GM18909 (cell line): ENCODE measurements around the gene ABCA4.

ENCODE experiments used
- ATAC-seq: cut with Tn5 transposase; IDR thresholded peaks from one replicate; pipeline ENCODE4 v1.9.1; 2021; ENCODE audit warnings: mild to moderate bottlenecking; ENCODE audit not compliant: unreplicated experiment, poor library complexity

The ABCA4 gene

DNA sequence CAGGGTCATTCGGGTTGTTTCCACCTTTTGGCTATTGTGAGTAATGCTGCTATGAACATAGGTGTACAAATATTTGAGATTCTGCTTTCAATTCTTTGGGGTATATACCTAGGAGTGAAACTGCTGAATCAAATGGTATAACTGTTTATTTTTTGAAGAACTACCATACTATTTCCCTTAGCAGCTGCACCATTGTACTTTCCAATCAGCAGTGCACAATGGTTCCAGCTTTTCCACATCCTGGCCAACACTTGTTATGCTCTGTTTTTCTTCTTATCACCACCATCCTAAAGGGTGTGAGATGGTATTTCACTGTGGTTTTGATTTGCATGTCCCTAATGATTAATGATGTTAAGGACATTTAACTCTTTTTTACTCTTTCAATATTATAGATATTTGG lies 3.6 kb upstream of the ABCA4 start:
- no peak for ATAC-seq

DNA sequence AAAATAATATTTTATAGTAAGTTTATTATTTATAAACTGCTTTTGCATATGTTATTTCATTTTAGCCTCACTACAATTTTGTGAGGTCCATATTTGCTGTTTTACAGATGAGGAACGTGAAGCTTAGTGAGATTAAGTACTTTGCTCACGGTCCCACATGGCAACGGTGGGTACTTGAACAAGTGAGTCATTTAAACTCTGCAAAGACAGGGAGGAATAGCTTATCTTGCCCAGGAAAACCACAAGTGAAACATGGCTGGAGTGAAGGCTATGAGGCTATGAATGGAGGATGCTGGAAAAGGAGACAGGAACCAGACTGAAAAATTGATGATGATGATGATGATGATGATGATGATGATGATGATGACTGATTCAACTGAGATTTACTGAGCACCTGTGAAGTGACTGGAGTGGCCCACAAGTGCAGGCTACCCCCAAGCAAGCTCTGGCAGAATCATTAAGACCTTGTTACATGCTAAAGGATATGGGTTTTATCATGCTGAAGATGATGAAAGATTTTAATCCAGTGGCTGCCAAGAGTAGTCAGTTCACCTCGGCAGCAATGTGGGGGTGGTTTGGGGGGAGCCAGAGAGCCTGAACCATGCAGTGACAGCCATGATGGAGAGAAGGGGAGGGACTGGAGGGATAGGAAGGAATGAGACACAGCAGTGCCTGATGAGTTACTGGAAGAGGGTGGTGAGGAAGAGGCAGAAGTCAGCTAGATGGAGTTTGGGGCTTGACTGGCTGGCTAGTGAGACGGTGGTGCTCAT lies 1.4 kb upstream of the ABCA4 start:
- ATAC-seq = no peak

DNA sequence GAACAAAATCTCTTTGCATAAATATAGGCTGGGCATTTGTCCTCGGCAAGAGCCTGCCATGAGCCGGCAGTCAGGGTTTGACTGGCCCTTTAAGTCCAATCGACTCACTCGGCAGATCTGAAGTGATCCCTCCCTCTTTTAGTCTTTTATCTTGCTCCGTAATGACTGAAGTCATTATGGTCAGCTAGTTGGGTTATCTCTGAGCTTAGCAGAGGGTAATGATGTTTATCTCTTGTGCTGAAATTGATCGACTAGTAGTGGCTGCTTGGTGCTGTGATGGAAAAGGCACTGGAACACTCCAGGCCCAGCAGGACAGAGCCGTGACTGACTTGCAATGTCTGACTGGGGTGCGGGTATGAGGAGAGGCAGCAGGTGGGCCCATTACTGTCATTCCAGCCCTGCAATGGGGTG lies 468 bp upstream of the ABCA4 start:
- no peak for ATAC-seq

DNA sequence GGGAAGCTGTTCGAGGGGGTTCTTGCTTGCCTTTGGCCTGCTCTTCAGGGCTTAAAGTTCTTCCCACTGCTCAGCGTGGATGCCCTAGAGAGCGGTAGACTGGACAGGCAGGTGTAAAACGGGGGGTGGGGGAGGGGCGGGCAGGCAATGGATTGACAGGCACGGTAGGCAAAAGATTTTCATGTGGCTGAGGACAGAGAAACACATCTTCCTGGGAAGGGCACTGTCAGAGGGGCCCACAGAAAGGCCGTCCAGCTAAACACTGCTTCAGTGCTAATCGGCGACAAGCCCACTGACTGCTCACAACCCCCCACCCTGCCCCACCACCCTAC lies 412 bp downstream of the ABCA4 start:
- no peak for ATAC-seq

DNA sequence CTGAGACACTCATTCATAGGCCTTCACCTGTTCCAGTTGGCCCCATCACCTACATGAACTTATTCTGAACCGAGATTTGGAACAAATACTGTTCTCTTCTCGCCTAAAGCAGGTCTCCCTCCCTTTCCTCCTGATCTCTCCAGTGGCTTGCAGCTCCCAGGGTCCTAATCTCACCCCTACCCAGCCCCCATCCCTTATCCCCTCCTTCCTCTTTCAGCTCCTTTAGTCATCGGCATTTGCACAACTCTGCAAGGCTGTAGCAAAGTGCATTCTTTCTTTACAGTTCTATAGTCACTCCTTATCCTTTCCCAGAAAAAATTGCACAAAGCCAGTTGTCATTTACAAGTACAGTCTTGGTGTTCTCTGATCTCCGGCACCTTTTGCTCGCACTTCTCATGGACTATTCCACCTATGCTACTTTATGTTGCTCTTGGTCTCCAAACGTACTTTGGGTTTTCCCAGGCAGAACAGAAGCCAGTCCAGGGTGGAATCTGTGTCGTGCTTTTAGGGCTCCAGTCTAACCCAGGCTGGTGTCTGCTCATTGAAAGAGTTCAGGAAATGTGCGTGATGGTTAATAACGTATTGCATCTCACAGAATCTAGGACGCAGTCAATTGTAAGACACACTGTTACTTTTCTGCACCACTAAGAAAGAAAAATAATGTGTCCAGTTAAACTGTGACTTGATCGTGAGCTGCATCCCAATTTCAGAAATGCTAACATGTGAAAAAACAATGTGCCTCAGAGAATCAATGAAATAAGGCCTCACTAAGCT lies 965 bp downstream of the ABCA4 start:
- no peak for ATAC-seq

DNA sequence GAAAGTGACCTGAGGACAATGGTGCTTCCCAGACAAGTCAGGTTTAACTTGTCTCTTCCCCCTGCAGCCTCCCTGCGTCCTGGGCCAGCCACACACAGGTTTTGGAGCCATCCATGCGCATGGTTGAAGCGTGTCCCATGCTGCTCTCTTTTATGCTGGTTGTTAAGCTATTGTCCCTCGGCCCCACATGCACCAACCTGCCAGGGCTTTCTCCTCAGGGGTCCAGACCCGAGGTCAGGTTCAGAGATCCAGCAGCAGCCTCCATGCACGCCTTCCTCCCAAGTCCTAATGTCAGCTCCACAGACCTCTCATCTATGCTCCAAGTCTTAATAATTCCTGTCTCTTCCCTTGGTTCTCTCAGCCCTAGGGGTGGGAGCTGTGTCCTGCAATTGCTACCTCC lies 1.6 kb downstream of the ABCA4 start:
- no peak for ATAC-seq

DNA sequence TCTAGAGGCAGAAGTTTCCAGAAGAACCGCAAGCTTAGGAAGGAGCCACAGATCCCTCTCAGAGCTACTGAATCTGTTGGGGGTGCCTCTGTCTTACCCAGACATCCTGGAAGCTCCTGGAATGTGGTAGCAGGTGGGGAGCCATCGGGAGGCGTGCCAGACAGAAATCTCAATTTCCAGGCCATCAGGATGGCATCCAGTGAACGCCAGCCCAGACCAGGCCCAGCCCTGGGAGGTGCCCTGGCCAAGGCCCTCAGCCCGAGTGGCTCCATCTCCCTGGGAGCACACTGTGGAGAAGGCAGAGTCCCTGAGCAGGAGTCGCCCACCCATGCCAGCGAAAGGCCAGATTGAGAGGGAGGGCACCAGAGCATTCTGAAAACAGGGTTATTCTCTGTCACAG lies 2.5 kb downstream of the ABCA4 start:
- ATAC-seq = no peak

DNA sequence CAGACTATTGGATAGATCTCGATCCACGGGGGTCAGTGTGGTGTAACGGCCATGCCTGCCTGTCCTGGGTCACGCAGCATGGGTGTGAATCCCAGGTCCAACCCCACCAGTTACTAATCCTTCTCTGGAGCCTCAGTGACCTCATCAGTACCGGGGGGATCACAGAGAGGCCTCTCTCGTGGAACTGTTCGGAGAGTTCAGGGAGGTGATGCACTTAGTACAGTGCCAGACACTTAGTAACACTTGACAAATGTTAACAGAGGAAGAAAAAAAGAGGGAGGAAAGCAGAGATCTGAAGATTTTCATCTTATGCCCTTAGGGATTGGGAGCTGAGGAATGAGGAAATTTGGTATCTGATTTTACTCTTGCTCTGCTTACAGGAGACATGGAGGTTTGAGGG lies 2.9 kb downstream of the ABCA4 start:
- ATAC-seq = no peak

DNA sequence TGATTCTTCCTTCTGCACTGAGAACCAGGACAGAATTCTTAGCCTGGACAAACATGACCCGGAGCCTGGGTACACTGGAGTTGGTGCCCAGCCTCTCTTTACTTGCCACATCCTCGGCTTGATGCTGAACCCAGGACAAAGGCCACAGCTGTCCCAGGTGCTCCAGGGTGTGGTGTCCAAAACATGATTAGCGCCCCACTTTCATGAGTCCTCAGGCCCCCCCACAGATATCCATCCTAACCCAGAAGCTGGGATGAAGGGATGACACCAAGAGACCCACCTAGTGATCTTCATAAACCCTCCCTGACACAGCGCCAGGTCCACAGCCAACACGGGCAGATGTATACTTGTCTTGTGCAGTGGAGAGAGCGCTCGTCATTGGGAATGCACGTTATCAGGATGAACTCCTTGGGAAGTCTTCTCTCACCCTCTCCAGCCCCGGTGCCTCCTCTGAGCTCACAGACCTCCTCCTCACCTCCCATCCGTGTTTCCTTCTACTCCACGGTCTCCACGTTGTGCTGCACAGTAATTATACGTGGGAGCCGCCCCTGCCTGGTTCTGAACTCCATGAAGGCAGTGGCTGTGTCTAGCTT lies 3.6 kb downstream of the ABCA4 start:
- ATAC-seq = no peak

DNA sequence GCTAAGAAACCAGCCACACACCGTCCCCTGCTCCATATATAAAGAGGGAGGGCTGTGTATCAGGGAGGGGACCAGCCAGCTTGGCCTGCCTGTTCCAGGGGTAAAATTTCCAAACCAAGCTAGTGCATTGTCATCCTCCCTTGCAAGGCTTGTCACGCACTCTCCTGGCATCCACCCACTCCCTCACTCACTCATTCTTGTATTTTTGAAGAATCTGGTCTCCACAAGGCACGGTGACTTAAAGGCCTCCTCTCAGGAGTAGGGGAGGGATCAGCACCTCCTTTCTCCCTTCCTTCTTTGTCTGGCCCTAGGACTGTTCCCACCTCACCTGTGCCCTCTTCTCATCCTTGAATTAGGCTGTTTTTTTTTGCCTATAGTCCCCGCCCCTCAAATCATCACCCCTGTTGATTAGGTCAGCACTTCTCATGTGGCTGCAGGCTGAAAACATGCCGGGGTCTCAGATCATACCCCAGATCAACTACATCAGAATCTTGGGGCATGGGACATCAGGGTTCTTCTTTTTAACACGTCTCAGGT lies 5.0 kb downstream of the ABCA4 start:
- ATAC-seq = no peak

DNA sequence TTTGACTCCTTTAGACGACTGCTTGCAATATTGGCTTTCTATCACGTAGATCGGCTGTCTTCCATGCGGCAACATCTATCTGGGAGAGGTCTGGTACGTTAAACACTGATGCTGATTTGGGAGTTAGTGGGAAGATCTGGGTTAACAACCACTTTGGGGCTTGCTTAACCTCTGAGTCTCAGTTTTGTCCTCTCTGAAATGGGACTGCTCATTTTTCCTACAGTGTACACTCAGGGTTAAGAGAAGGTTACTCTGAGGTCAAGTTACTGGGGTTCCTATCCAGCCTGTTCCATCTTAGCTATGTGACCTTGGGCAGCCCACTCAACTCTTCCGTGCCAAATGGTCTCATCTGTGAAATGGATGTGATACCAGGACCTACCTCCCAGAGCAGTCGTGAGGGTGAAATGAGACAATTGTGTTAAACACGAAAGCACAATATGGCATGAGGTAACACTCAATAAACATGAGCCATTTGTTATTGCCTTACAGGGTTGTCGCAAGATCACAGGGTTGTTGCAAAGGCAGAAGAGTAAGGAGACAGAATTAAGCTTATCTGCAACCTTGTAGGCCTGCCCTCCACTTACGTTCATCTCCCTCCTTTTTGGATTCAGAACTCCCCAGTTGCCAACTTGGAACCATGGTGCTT lies 5.6 kb downstream of the ABCA4 start:
- no peak for ATAC-seq

DNA sequence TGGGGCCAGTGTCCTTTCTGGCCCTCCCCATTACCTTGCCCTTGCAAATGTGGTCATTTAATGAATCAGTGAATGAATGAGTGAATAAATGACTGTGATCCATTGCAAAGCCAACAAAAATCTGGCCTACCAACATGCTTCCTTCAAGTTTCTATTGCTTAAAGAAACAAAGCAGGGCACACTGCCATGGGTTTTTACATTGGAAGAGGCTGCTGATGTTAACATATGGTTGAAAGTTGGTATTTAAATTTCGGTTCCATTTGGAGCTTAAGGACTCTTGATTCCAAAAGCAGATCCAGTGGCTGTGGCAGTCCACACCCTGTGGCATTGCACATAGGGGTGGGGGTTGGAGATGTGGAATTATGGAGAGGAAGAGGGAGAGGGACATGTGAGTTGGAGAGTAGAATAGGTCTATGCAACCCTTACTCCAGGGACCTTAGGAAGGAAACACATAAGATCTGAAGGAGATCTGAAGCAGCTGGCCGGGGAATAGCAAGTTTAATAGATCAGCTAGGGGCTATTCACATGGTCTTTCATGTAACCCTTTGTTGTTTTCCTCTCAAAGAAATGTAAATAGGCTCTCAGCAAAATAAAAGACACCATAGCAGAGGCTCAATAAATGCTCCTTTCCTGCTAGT lies 7.2 kb downstream of the ABCA4 start:
- ATAC-seq = no peak

DNA sequence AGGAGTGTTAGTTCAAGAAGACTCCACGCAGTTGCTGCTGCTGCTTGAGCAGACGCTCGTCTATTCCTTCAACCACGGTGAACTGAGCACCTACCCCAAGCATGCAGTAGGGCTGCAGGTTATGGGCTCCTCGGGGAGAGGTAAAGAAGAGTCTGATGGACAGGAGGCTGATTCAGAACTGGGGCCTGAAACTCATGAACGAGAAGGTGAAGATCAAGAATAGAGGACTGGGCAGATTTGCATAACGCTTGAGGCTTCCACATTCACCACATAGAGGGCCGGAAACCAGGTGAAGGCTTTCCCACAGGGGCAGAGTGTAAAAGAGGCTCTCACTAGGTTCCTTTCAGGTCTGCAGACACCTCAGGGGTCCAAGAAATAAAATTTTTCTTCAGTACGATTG lies 9.1 kb downstream of the ABCA4 start:
- peak; percentile 45 for ATAC-seq

DNA sequence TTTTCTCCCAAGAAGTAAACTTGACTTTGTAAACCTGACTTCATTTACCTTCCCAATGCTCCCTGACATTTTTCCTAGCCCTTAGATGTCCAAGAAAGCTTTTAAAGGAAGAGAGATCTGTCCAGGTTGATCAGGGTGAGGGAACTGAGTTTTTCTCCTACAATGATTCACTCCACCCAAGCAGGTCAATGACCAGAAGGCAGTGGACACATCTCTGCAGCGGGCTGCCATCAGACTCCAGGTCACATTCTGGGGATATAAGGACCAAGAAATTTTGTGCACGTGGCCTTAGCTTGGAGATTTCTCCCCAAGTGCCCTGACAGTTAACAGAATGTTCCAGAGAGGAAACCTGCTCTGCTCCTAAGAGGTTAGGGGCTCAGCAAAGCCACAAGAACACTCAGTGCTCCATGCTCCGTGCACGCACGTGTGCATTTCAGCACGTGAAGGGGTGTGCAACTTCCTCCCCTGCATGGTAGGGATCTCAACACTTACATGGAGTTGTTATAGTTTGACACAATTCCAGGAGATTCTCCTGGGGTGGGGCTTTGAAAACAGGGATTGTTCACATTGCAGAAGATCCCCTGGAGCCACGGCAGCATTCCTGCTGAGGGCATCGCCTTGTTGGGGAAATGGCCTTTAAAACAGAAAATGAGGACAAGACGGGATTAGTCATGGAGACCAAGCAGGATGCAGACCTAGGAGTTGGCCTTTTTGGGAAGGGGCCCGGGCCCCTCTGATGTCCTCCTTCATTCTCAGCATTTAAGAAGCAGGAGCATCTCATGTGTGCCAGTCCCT lies 9.8 kb downstream of the ABCA4 start:
- no peak for ATAC-seq

DNA sequence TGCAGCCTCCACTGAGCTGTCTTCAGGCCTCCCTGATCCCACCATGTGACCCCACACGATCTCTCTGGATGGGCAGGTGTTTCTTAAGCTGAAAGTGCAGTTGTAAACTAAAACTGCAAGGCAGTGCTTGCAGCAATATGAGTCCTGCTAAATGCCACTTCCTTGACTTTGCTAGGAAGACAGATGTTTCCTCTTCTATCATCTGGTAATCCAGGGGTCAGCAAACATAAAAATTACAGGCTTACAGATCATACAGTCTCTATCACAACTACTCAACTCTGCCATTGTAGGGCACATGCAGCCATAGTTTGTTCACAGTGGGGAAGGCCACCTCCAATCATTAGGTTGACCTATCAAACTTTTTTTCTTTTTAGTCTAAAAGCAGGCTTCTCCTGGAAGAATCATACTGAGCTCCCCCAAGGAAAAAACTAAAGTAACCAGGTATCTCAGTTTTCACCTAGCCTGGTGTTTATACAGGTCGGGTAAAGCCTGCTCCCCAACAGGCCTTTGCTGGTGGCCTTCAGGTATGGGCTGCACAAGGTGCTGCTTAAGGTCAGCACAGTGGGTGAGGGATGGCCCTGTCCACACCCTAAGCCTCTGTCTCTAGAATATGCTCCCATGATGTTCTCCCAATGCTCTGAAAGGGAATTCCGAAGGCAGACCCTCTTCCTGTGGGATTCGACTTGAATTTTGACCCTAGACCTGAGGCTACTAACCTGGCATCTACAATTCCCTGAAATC lies 10.8 kb downstream of the ABCA4 start:
- ATAC-seq = no peak

DNA sequence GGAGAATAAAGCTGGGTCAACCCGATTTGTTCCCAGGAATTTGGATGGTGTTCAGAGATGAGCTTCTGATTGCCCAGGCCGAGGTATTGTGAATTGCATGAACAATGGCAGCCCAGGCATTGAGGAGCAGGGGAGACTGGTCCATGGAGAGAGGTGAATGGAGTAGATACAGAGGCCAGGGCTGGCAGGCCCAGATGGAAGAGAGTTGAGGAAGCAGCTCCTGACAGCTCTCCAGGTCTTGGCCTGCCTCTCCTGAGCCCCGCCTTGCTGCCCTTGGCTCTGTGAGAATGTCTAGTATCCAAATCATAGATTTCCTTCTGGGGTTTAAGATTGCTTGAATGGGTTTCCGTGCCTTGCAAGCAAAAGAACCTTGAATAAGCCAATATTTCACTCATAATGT lies 11.5 kb downstream of the ABCA4 start:
- no peak for ATAC-seq

DNA sequence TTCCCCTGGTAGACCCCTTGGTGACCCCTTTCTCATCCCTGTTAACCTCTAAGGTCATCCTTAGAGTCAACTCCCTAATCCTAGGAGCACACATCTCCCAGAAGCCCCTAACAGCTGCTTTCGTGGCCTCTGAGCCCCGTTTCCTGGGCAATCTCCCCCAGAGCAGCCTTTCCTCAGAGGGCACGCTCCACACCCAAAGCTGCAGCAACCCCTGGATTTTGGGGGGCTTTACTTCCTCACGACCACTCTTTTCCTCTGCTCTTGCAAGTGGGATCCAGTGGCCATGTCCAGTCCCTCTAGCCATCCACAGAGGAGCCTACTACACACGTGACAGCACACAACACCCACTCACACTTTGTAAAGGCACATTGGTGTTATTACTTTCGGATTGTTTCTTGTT lies 13.8 kb downstream of the ABCA4 start:
- no peak for ATAC-seq

DNA sequence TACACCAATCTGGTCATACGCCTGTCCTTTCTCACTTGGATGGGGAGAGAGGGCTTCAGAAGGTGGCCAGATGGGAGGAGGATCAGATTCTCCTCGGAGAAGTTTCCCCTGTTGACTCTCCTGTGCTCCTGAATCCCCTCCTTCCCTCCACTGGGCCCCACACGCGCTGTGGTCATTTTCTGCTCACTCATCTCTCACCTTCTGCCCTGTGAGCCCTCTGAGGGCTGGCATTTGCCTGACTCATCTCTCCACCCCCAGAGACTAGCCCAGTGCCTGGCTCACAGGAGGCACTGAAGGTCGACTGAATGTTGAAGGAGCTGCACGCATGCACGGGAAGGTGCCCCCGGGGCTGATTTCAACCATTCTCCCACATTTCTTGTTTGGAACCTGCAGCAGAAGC lies 14.2 kb downstream of the ABCA4 start:
- ATAC-seq = no peak

DNA sequence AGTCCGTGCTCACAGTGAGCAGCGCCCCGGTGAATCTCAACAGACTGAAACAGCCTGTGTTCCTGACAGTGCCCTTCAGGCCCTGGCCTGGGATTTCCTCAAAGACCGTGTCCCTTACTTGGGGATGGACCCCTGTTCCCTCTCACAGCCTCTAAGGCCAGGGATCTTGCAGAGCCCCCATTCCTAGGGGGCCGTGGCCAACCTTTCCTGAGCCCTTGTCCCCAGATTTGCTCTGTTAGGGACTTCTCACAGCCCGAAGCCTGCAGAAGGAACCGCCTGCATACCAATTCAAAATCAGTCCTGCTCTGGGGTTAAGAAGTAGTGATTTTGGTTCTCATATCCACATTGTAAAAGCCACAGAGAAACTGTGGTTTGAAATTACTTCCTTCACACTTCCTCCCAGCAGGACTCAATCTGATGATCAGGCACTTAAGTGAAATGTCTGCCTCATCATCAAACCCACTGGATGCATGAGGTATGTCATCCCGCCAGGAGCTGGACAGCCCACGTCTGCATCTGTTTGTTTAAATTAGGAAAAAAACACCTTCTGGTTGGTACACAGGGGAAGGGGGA lies 14.9 kb downstream of the ABCA4 start:
- ATAC-seq = peak; percentile 44
